Central memory CD8-positive, alpha-beta T cell (primary cell): ENCODE results near the gene GALNT11.
A peak's percentile ranks its signal among the peaks of the same experiment; 100 is the strongest.
"Not testable (repeated sequence)": the region's sequence is repeated elsewhere in the genome, so short reads cannot be mapped to it uniquely, and the experiment has no call there.

Experiments used
- ATAC-seq: fragments of 150-1000 bp; cut with Tn5 transposase; replicated peaks from 2 replicates; pipeline ENCODE4 v1.10.0; 2022; ENCODE audit warnings: mild to moderate bottlenecking, moderate FRiP score, moderate number of reproducible peaks; ENCODE audit not compliant: poor library complexity, severe bottlenecking; ENCODE audit errors: extremely low read depth
- DNase-seq, 2 donors: peaks; one replicate each; pipeline ENCODE4 v3.0.0; 2021; ENCODE audit warnings: low spot score in 2 of 2
- H3K27ac Mint-ChIP-seq: one replicate; pipeline ENCODE4 v1.8.0; 2022; ENCODE audit warnings: low read depth, mild to moderate bottlenecking, moderate library complexity, mixed read lengths
- H3K27me3 Mint-ChIP-seq: one replicate; pipeline ENCODE4 v1.8.0; 2022; ENCODE audit warnings: mixed read lengths
- H3K36me3 Mint-ChIP-seq: one replicate; pipeline ENCODE4 v1.8.0; 2022; ENCODE audit warnings: mild to moderate bottlenecking, moderate library complexity, mixed read lengths; ENCODE audit not compliant: insufficient read depth
- H3K4me1 Mint-ChIP-seq: one replicate; pipeline ENCODE4 v1.8.0; 2022; ENCODE audit warnings: mixed read lengths
- H3K4me3 Mint-ChIP-seq: one replicate; pipeline ENCODE4 v1.8.0; 2022; ENCODE audit warnings: mild to moderate bottlenecking, moderate library complexity, mixed read lengths
- H3K9me3 Mint-ChIP-seq: one replicate; pipeline ENCODE4 v1.8.0; 2022; ENCODE audit warnings: mixed read lengths

Gene GALNT11

GRCh38 chr7:152038410-152038809 lies 12.9 kb downstream of the GALNT11 start:
- not testable (repeated sequence) for H3K4me3 Mint-ChIP-seq, H3K27me3 Mint-ChIP-seq, ATAC-seq, H3K36me3 Mint-ChIP-seq, H3K9me3 Mint-ChIP-seq, H3K27ac Mint-ChIP-seq, DNase-seq
- H3K4me1 Mint-ChIP-seq: peaks cover 38% of the 10 kb centered on the region

DNA sequence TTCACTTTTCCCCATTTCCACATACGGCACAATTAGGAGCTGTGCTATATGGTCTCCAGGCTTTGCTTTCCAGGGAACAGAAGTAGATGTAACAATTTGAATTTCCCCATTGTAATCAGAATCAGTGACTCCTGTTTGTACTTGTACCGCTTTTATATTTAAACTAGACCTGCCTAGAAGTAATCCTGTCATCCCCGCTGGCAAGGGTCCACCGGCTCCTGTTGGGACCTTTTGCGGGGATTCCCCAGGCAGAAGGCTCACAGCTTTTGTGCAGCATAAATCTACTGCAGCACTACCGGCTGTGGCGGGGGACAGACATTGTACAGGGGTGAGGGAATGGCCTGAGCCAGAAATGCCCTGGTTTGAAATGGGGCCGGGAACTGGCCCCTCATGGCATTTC lies 17.6 kb downstream of the GALNT11 start:
- not testable (repeated sequence) for H3K9me3 Mint-ChIP-seq, ATAC-seq, H3K27ac Mint-ChIP-seq, H3K4me3 Mint-ChIP-seq, H3K27me3 Mint-ChIP-seq, DNase-seq, H3K36me3 Mint-ChIP-seq
- H3K4me1 Mint-ChIP-seq: peaks cover 25% of the 10 kb centered on the region

GRCh38 chr7:152044909-152045308 lies 19.4 kb downstream of the GALNT11 start:
- H3K9me3 Mint-ChIP-seq, H3K36me3 Mint-ChIP-seq, DNase-seq, ATAC-seq, H3K27me3 Mint-ChIP-seq, H3K27ac Mint-ChIP-seq, H3K4me3 Mint-ChIP-seq: not testable (repeated sequence)
- H3K4me1 Mint-ChIP-seq: peaks cover 40% of the 10 kb centered on the region

DNA sequence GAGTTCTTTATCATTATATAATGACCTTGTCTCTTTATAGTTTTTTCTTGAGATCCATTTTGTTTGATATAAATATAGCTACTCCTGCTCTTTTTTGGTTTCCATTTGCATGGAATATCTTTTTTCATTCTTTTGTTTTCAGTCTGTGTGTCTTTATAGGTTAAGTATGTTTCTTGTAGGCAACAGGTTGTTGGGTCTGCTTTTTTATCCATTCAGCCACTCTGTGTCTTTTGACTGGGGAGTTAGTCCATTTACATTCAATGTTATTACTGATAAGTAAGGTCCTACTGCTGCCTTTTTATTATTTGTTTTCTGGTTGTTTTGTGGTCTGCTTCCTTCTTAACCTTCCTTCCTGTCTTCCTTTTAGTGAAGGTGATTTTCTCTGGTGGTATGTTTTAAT lies 21.1 kb downstream of the GALNT11 start:
- H3K4me1 Mint-ChIP-seq: peaks cover 50% of the 10 kb centered on the region
- ATAC-seq: no peak

DNA sequence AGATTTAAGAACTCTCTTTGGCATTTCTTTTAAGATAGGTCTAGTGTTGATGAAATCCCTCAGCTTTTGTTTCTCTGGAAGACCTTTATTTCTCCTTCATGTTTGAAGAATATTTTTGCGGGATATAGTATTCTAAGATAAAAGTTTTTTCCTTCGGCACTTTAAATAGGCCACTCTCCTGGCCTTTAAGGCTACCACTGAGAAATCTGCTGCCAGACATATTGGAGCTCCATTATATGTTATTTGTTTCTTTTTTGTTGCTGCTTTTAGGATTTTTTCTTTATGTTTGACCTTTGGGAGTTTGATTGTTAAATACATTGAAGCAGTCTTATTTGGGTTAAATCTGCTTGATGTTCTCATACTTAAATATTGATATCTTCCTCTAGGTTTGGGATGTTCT lies 22.6 kb downstream of the GALNT11 start:
- Mint-ChIP-seq H3K4me3 (no peak overlapping the region), H3K4me1 (peaks cover 55% of the 10 kb centered on the region), H3K27ac (no peak overlapping the region), H3K27me3 (no peaks in the 10 kb centered on the region), H3K9me3 (peaks cover 6% of the 10 kb centered on the region), H3K36me3 (peaks cover 2% of the 10 kb centered on the region)
- ATAC-seq: no peak
- no peak for DNase-seq

More for the DNA sequence above, 21.1 kb downstream of the GALNT11 start:
- DNase-seq: no peak
- Mint-ChIP-seq H3K4me3 (no peak overlapping the region), H3K27me3 (no peaks in the 10 kb centered on the region), H3K27ac (no peak overlapping the region), H3K9me3 (peaks cover 6% of the 10 kb centered on the region), H3K36me3 (peaks cover 2% of the 10 kb centered on the region)

DNA sequence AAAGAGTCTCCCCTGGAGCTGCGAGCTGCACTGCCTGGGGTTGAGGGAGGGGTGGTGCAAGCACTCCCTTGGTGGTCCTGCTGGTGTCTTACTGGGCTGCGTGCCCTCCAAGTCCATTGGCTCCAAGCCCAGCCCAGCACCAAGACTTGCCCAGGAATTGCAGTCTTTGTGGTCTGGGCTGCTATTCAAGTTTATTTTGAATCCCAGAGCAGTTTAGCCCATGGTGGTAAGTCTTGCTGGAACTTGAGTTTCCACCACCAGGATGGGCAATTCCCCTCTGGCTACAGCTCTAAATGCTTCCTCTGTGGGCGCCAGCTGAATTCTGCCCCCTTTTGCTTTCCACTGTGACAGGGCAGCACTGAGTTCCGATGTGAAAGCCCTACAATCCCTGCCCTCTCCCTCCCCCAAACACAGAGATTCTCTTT lies 25.1 kb downstream of the GALNT11 start:
- no peak overlapping the region for H3K4me3 Mint-ChIP-seq
- no peak overlapping the region for H3K27ac Mint-ChIP-seq
- H3K36me3 Mint-ChIP-seq: peaks cover 2% of the 10 kb centered on the region
- H3K9me3 Mint-ChIP-seq: peaks cover 6% of the 10 kb centered on the region
- no peak for ATAC-seq
- no peaks in the 10 kb centered on the region for H3K27me3 Mint-ChIP-seq
- H3K4me1 Mint-ChIP-seq: peaks cover 51% of the 10 kb centered on the region
- DNase-seq: no peak

- no peak for DNase-seq
- Mint-ChIP-seq H3K9me3 (no peaks in the 10 kb centered on the region), H3K27ac (no peak overlapping the region), H3K27me3 (no peaks in the 10 kb centered on the region), H3K4me3 (no peak overlapping the region), H3K36me3 (peaks cover 2% of the 10 kb centered on the region), H3K4me1 (peaks cover 37% of the 10 kb centered on the region)
- no peak for ATAC-seq
Measured at GRCh38 chr7:152051968-152052367, 26.5 kb downstream of the GALNT11 start.

DNA sequence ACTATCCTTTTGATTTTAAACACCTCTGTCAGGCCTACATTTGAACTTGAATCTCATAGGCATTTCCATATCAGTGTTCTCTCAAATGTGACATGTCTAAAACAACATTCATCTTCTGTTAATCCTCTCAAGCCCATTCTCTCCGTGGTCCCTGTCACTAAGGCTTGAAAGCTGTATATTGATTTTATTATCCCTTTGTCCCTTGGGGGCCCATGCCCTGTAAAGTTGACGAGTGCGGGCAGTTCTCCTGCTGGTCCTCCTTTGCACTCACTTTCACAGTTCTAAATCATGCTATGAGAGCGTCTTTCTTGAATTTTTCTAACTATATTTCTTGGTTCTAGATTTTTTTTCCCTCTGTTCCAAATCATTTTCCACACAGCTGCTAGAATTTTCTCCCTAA lies 27.3 kb downstream of the GALNT11 start:
- Mint-ChIP-seq H3K9me3 (no peaks in the 10 kb centered on the region), H3K27ac (peak overlapping the region; percentile 1), H3K36me3 (peaks cover 2% of the 10 kb centered on the region), H3K27me3 (no peaks in the 10 kb centered on the region), H3K4me1 (peaks cover 39% of the 10 kb centered on the region), H3K4me3 (no peak overlapping the region)
- no peak for DNase-seq
- ATAC-seq: no peak

DNA sequence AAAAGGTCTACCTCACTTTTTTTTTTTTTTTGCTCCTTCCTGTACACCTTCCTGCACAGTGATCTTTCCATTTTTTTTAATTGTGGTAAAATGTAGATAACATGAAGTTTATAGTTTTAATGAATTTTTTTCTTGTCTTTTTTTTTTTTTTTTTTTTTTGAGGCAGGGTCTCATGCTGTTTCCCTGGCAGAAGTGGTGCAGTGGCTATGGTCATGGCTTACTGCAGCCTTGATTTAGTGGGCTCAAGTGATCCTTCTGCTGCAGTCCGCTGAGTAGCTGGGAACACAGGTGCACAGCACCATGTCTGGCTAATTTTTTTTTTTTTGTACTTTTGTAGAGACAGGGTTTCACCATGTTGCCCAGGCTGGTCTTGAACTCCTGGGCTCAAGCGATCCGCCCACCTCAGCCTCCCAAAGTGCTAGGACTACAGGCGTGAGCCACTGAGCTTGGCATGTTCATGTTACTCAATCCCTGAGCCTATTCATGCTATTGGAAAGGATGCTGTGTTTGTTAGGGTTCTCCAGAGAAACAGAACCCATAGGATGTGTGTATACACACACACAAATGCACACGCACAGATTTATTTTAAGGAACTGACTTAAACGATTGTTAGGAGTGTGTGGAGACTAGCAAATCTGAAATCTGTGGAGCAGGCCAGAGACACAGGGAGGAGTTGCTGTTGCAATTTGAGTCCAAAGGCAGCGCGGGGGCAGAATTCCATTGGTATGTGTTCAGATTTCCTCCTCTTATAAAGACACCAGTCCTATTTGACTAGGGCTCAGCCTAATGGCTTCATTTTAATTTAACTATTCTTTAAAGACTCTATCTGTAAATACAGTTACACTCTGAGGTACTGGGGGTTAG lies 29.1 kb downstream of the GALNT11 start:
- H3K9me3 Mint-ChIP-seq: no peaks in the 10 kb centered on the region
- H3K4me1 Mint-ChIP-seq: peaks cover 28% of the 10 kb centered on the region
- DNase-seq: no peak
- ATAC-seq: no peak
- peaks cover 7% of the 10 kb centered on the region for H3K36me3 Mint-ChIP-seq
- H3K27me3 Mint-ChIP-seq: no peaks in the 10 kb centered on the region
- no peak overlapping the region for H3K4me3 Mint-ChIP-seq
- no peak overlapping the region for H3K27ac Mint-ChIP-seq

DNA sequence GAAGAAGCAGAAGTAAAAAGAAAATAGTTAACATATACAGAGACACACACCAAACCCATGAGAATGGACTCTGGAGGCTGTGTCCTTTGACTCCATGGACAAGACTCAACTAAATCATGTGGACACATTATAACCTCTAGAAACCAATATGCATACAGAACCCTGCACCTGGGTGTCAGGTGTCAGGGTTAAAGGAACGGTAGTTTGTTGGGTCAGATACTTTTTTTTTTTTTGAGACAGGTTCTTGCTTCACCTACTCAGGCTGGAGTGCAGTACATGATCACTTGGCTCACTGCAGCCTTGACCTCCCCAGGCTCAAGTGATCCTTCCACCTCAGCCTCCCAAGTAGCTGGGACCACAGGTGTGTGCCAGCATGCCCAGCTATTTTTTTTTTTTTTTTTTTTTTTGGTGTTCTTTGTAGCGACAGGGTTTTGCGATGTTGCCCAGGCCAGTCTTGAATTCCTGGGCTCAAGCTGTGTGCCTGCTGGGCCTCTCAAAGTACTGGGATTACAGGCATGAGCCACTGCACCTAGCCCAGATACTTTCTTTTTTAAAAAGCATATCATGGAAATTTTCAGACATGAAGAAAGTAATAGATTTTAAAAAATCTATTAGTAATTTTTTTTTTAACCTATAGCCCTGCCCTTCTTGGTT lies 31.3 kb downstream of the GALNT11 start:
- Mint-ChIP-seq H3K4me1 (peaks cover 16% of the 10 kb centered on the region), H3K36me3 (peaks cover 8% of the 10 kb centered on the region), H3K27ac (no peak overlapping the region), H3K9me3 (no peaks in the 10 kb centered on the region), H3K27me3 (no peaks in the 10 kb centered on the region), H3K4me3 (no peak overlapping the region)
- ATAC-seq: no peak
- DNase-seq: no peak

GRCh38 chr7:152059311-152059710 lies 33.8 kb downstream of the GALNT11 start:
- no peak for ATAC-seq
- Mint-ChIP-seq H3K27ac (no peak overlapping the region), H3K36me3 (peaks cover 8% of the 10 kb centered on the region)

GRCh38 chr7:152061086-152061485 lies 35.6 kb downstream of the GALNT11 start:
- DNase-seq, ATAC-seq, H3K27ac Mint-ChIP-seq, H3K27me3 Mint-ChIP-seq, H3K9me3 Mint-ChIP-seq, H3K4me3 Mint-ChIP-seq: not testable (repeated sequence)
- Mint-ChIP-seq H3K36me3 (peaks cover 10% of the 10 kb centered on the region), H3K4me1 (peaks cover 46% of the 10 kb centered on the region)

More at GRCh38 chr7:152059311-152059710, 33.8 kb downstream of the GALNT11 start:
- H3K27me3 Mint-ChIP-seq: no peaks in the 10 kb centered on the region
- peaks cover 31% of the 10 kb centered on the region for H3K4me1 Mint-ChIP-seq
- no peaks in the 10 kb centered on the region for H3K9me3 Mint-ChIP-seq
- no peak overlapping the region for H3K4me3 Mint-ChIP-seq
- DNase-seq: no peak

DNA sequence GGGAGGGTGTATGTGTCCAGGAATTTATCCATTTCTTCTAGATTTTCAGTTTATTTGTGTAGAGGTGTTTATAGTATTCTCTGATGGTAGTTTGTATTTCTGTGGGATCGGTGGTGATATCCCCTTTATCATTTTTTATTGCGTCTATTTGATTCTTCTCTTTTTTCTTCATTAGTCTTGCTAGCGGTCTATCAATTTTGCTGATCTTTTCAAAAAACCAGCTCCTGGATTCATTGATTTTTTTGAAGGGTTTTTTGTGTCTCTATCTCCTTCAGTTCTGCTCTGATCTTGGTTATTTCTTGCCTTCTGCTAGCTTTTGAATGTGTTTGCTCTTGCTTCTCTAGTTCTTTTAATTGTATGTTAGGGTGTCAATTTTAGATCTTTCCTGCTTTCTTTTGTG lies 37.7 kb downstream of the GALNT11 start:
- Mint-ChIP-seq H3K4me1 (peaks cover 61% of the 10 kb centered on the region), H3K27ac (peak overlapping the region; percentile 22), H3K36me3 (peaks cover 13% of the 10 kb centered on the region)
- not testable (repeated sequence) for ATAC-seq, H3K4me3 Mint-ChIP-seq, H3K9me3 Mint-ChIP-seq, H3K27me3 Mint-ChIP-seq, DNase-seq
